CD14-positive monocyte (primary cell): Measurements from ENCODE around the gene NOX3. TPM values are rescaled to one million over a fixed set of nuclear protein-coding genes. Genes with fewer than 3 reads are reported as not detected.

Experiments
- DNase-seq, 3 donors: peaks; one replicate each; pipeline ENCODE4 v3.0.0-alpha.2; 2011 to 2022
- H2AFZ ChIP-seq: 2 replicates; pipeline ENCODE4 v1.6.0; 2012; ENCODE audit warnings: mild to moderate bottlenecking, low read depth, low read length, inconsistent platforms; ENCODE audit not compliant: insufficient read depth, poor library complexity, severe bottlenecking
- H3K27ac ChIP-seq, 2 donors: 1 replicate in 1 of 2; 2 replicates in 1 of 2; pipeline ENCODE4 v1.5.1; 2012 to 2013; ENCODE audit warnings: low read length in 2 of 2, control low read depth in 1 of 2, inconsistent platforms in 1 of 2, low read depth in 1 of 2, mild to moderate bottlenecking in 1 of 2
- H3K27me3 ChIP-seq, 2 donors: one replicate each; pipeline versions ENCODE4 v1.6.0 to v1.6.1; 2011 to 2013; ENCODE audit warnings: low read length in 2 of 2; ENCODE audit not compliant: control insufficient read depth in 2 of 2, insufficient read depth in 2 of 2
- H3K36me3 ChIP-seq, 2 donors: replicated peaks in 1 of 2; 1 replicate in 1 of 2; 2 replicates in 1 of 2; pipeline versions ENCODE4 v1.5.1 to v1.6.1; 2012 to 2013; ENCODE audit warnings: low read length in 2 of 2, control low read depth in 1 of 2, inconsistent platforms in 1 of 2, mild to moderate bottlenecking in 1 of 2; ENCODE audit not compliant: insufficient read depth in 2 of 2, control insufficient read depth in 1 of 2
- H3K4me1 ChIP-seq, 2 donors: 1 replicate in 1 of 2; 2 replicates in 1 of 2; pipeline versions ENCODE4 v1.5.1 to v1.6.1; 2012 to 2013; ENCODE audit warnings: low read length in 2 of 2, control low read depth in 1 of 2, inconsistent platforms in 1 of 2, mild to moderate bottlenecking in 1 of 2, moderate library complexity in 1 of 2; ENCODE audit not compliant: insufficient read depth in 2 of 2, control insufficient read depth in 1 of 2
- H3K4me2 ChIP-seq: replicated peaks from 2 replicates; pipeline ENCODE3; 2012; ENCODE audit warnings: low read length, moderate library complexity, mild to moderate bottlenecking; ENCODE audit not compliant: poor library complexity, severe bottlenecking; ENCODE audit errors: extremely low read depth
- H3K4me3 ChIP-seq, 3 experiments: fragments of 200-600 bp in 1 of 3; sonication (generic) in 1 of 3; replicated peaks in 1 of 3; 1 replicate in 2 of 3; 2 replicates in 1 of 3; pipeline ENCODE4 v1.5.1; 2011 to 2013; ENCODE audit warnings: low read length in 3 of 3, mild to moderate bottlenecking in 3 of 3, control low read depth in 2 of 3, low read depth in 2 of 3, inconsistent platforms in 1 of 3, moderate library complexity in 1 of 3
- H3K79me2 ChIP-seq: 2 replicates; pipeline ENCODE4 v1.6.0; 2012; ENCODE audit warnings: mild to moderate bottlenecking, control low read depth, inconsistent platforms, low read length, moderate library complexity; ENCODE audit not compliant: insufficient read depth
- H3K9ac ChIP-seq: 2 replicates; pipeline ENCODE4 v1.6.0; 2017; ENCODE audit warnings: low read length, mild to moderate bottlenecking; ENCODE audit not compliant: insufficient read depth, poor library complexity, severe bottlenecking
- H3K9me3 ChIP-seq, 2 donors: replicated peaks in 1 of 2; 1 replicate in 1 of 2; 2 replicates in 1 of 2; pipeline versions ENCODE4 v1.5.1 to v1.6.1; 2012 to 2013; ENCODE audit warnings: low read length in 2 of 2, control low read depth in 1 of 2; ENCODE audit not compliant: control insufficient read depth in 1 of 2, insufficient read depth in 1 of 2
- H4K20me1 ChIP-seq: 2 replicates; pipeline ENCODE4 v1.6.0; 2012; ENCODE audit warnings: mild to moderate bottlenecking, low read length, control low read depth, moderate library complexity; ENCODE audit not compliant: insufficient read depth
- H3K27ac Mint-ChIP-seq, 7 donors: one replicate each; pipeline ENCODE4 v1.8.0; 2020; ENCODE audit warnings: mild to moderate bottlenecking in 7 of 7, mixed read lengths in 7 of 7, moderate library complexity in 6 of 7, inconsistent platforms in 2 of 7
- H3K27me3 Mint-ChIP-seq, 3 donors: one replicate each; pipeline ENCODE4 v1.8.0; 2021 to 2022; ENCODE audit warnings: low read depth in 3 of 3, mild to moderate bottlenecking in 3 of 3, mixed read lengths in 3 of 3, moderate library complexity in 3 of 3, inconsistent platforms in 1 of 3
- H3K36me3 Mint-ChIP-seq, 2 donors: one replicate each; pipeline ENCODE4 v1.8.0; 2020; ENCODE audit warnings: mixed read lengths in 2 of 2, inconsistent platforms in 1 of 2, mild to moderate bottlenecking in 1 of 2
- H3K4me1 Mint-ChIP-seq: one replicate; pipeline ENCODE4 v1.8.0; 2020; ENCODE audit warnings: mild to moderate bottlenecking, mixed read lengths
- H3K4me3 Mint-ChIP-seq, 2 donors: one replicate each; pipeline ENCODE4 v1.8.0; 2020; ENCODE audit warnings: mild to moderate bottlenecking in 2 of 2, mixed read lengths in 2 of 2, moderate library complexity in 1 of 2
- H3K9me3 Mint-ChIP-seq, 7 donors: one replicate each; pipeline ENCODE4 v1.8.0; 2020 to 2022; ENCODE audit warnings: mixed read lengths in 7 of 7, mild to moderate bottlenecking in 6 of 7, moderate library complexity in 6 of 7, inconsistent platforms in 2 of 7
- CTCF ChIP-seq: fragments of 200-600 bp; IDR thresholded peaks from one replicate; pipeline ENCODE4 v1.8.0; 2022; ENCODE audit warnings: antibody characterized with exemption, mild to moderate bottlenecking
- WGBS: methylation state at CpG from one replicate; pipeline ENCODE4 v1.1.5; 2013; ENCODE audit warnings: missing lambda C conversion rate; ENCODE audit not compliant: insufficient coverage; 5-methylcytosine and 5-hydroxymethylcytosine counted together
- intact Hi-C, 2 donors: fragments of 100-400 bp; cut with micrococcal nuclease; formaldehyde crosslinking; loops; one replicate each; pipeline versions ENCODE4 v1.15.0 to v1.15.1; 2023
- polyA plus RNA-seq, 3 donors: library from polyadenylated mRNA; depleted of rRNA in 1 of 3; unstranded in 2 of 3; stranded (reverse) in 1 of 3; fragments of 300-500 nt in 2 of 3; fragments of >200 nt in 1 of 3; fragmentation: Illumina TruSeq in 2 of 3; gene quantifications; 1 replicate in 2 of 3; 2 replicates in 1 of 3; pipeline ENCODE4 v1.2.3, GENCODE V29; 2012 to 2021

NOX3 gene
- polyA plus RNA-seq, 3 donors = not detected

DNA sequence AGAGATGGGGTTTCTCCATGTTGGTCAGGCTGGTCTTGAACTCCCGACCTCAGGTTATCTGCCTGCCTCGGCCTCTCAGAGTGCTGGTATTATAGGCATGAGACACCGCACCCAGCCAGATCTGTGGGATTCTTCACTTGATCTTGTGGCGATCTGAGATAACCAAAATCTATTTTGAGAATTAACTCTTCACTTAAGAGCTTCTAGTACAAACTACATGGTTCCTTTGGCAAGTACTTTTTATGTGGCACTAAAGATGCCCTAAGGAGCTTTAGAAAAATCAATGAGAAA lies 103.6 kb downstream of the NOX3 start:
- no peak for TF ChIP-seq CTCF
- intact Hi-C loops = no loop called here
- H4K20me1 ChIP-seq = no peaks in the 10 kb centered on the region
- Mint-ChIP-seq H3K9me3 (peaks cover 21 to 48% (median 39%) of the 10 kb centered on the region in 7 donors), H3K36me3 (no peaks in the 10 kb centered on the region), H3K4me1 (no peaks in the 10 kb centered on the region), H3K27ac (no peak overlapping the region), H3K27me3 (peaks cover 0 to 2% (median 0%) of the 10 kb centered on the region in 3 donors), H3K4me3 (no peak overlapping the region)
- H3K27me3 ChIP-seq = no peaks in the 10 kb centered on the region
- no peak overlapping the region for H3K27ac ChIP-seq
- H3K4me2 ChIP-seq = no peak overlapping the region
- H3K36me3 ChIP-seq = no peaks in the 10 kb centered on the region
- no peak overlapping the region for H3K4me3 ChIP-seq
- H2AFZ ChIP-seq = no peak overlapping the region
- H3K79me2 ChIP-seq = no peaks in the 10 kb centered on the region
- no peak overlapping the region for H3K9ac ChIP-seq
- no peak for DNase-seq
- H3K9me3 ChIP-seq = peaks cover 11 to 31% of the 10 kb centered on the region in 2 donors
- no CpG with 5 or more reads among the region's 4 CpGs for WGBS
- no peaks in the 10 kb centered on the region for H3K4me1 ChIP-seq

DNA sequence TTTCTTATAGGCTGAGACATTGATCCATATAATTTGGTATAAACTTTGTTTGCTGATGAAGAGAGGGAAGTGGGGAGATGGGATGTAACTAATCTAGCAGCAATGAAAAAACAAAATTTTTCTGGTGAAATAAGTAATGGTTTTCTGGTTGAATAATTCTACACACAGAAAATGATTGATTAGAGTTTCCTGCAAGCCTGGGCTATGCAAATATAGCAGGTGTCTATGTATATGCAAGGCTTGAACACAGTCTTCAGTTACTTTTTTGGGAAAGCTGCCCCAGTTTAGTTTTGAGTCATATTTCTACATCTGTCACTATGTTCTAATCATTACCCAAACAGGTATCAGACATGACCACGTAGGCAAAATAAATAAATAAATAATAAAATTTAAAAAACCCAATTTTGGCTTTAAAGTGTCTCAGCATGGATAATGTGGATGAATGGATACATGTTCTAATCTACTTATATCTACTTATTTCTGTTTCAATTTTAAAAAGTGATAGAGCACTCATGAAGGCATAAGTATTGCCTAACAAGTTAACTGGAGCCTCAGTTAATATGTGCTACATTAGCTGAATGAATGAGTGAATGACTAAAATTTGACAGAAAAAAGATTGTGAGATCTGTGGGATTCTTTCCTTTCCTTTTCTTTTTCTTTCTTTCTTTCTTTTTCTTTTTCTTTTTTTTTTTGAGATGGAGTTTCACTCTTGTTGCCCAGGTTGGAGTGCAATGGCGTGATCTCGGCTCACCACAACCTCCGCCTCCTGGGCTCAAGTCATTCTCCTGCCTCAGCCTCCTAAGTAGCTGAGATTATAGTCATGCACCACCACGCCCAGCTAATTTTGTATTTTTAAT lies 104.1 kb downstream of the NOX3 start:
- no peak for DNase-seq
- 100% methylated on average over 1 of the region's 5 CpGs for WGBS

More for the DNA sequence above, 104.1 kb downstream of the NOX3 start:
- no peak overlapping the region for H3K4me3 Mint-ChIP-seq
- peaks cover 11 to 31% of the 10 kb centered on the region in 2 donors for H3K9me3 ChIP-seq
- H3K4me2 ChIP-seq = no peak overlapping the region
- H3K4me3 ChIP-seq = no peak overlapping the region
- no peaks in the 10 kb centered on the region for H3K79me2 ChIP-seq
- intact Hi-C loops = no loop called here
- H3K9me3 Mint-ChIP-seq = peaks cover 26 to 51% (median 40%) of the 10 kb centered on the region in 7 donors
- no peaks in the 10 kb centered on the region for H3K36me3 ChIP-seq
- no peak overlapping the region for H3K27ac ChIP-seq
- H3K4me1 ChIP-seq = no peaks in the 10 kb centered on the region
- no peaks in the 10 kb centered on the region for H3K36me3 Mint-ChIP-seq
- H4K20me1 ChIP-seq = no peaks in the 10 kb centered on the region
- no peak for TF ChIP-seq CTCF
- no peak overlapping the region for H3K27ac Mint-ChIP-seq
- H3K9ac ChIP-seq = no peak overlapping the region
- no peak overlapping the region for H2AFZ ChIP-seq
- no peaks in the 10 kb centered on the region for H3K27me3 ChIP-seq
- H3K27me3 Mint-ChIP-seq = peaks cover 0 to 2% (median 0%) of the 10 kb centered on the region in 3 donors
- no peaks in the 10 kb centered on the region for H3K4me1 Mint-ChIP-seq
